Activated CD8-positive, alpha-beta T cell treated with anti-CD3 and anti-CD28 coated beads, Interleukin-2, amount 10 ng/mL, durations not matched to agents 7 days and 5 days (primary cell): ENCODE data around the gene SMIM3. TPM values are rescaled to one million over a fixed set of nuclear protein-coding genes. Genes with fewer than 3 reads are reported as not detected.
A peak's percentile ranks its signal among the peaks of the same experiment; 100 is the strongest.

Experiments used
- ATAC-seq: fragments of 150-1000 bp; cut with Tn5 transposase; one replicate; pipeline ENCODE4 v1.10.0; 2021; ENCODE audit warnings: moderate library complexity
- CTCF ChIA-PET: fragments of 350-600 bp; sonication (Branson Sonifier 250); formaldehyde crosslinking; loops from one replicate; lab custom pipeline; 2021; ENCODE audit warnings: antibody characterized with exemption; lab: Charles Lee
- POLR2A ChIA-PET: fragments of 350-600 bp; sonication (Branson Sonifier 250); formaldehyde crosslinking; loops from one replicate; lab custom pipeline; 2021; ENCODE audit warnings: antibody characterized with exemption; lab: Charles Lee
- DNase-seq: peaks from one replicate; pipeline ENCODE4 v3.0.0-alpha.2; 2020
- H3K27ac Mint-ChIP-seq: one replicate; pipeline ENCODE4 v1.8.0; 2021; ENCODE audit warnings: mild to moderate bottlenecking, mixed read lengths
- H3K27me3 Mint-ChIP-seq: one replicate; pipeline ENCODE4 v1.8.0; 2021; ENCODE audit warnings: low read depth, mixed read lengths
- H3K36me3 Mint-ChIP-seq: one replicate; pipeline ENCODE4 v1.8.0; 2021; ENCODE audit warnings: low read depth, mixed read lengths
- H3K4me1 Mint-ChIP-seq: one replicate; pipeline ENCODE4 v1.8.0; 2021; ENCODE audit warnings: low read depth, mixed read lengths
- H3K4me3 Mint-ChIP-seq: one replicate; pipeline ENCODE4 v1.8.0; 2021; ENCODE audit warnings: mild to moderate bottlenecking, mixed read lengths
- H3K9me3 Mint-ChIP-seq: one replicate; pipeline ENCODE4 v1.8.0; 2022; ENCODE audit warnings: mixed read lengths; ENCODE audit not compliant: insufficient read depth
- total RNA-seq, 2 experiments: library from RNA; stranded (reverse); gene quantifications; one replicate each; pipeline ENCODE4 v1.2.3, GENCODE V29; 2021

The SMIM3 gene
- total RNA-seq, 2 experiments from 2014 or later, result 16.4 to 16.7 TPM

DNA sequence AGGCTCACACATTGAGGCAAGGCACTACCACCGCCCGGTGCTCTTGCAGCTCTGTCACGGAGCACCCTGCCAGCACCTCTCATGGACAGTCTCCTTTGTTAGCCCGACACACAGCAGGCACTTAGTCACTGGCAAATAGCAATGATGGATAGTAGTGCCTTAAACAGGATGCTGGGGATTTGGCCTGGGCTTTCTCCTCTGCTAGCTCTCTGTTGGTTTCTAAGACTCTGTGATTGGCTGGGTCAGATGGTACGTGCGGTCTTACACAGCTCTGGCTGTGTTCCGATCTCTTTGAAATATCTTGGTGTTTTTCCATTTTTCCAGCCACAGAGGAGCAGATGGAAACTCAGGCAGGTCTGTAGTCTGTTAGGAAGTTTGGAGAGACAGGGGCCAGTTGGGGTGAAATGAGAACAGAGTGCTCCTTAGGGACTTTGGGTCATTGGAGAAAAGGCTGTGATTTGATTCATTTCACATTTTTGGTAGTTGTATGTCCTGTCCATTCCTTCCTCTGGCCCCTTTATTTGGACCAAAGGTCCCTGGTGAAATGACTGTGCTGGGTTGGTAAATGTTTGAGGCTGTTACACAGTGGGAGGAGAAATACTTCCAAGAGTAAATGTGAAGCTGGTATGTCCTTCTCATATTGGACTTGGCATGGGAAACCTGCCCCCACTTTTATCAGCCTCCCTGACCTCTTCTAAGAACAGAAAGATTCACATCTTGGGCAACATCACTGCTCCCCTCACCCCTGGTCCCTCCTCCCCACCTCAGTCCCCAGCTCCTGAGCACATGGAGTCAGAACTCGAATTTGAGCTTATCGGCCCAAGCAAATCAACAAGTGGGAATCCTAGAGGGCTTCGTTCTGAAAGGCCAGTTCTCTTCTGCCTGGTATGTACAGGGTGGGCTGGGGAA lies 3.4 kb downstream of the SMIM3 start:
- peaks cover 5% of the 10 kb centered on the region for H3K9me3 Mint-ChIP-seq
- H3K4me1 Mint-ChIP-seq, result peaks cover 82% of the 10 kb centered on the region
- ChIA-PET CTCF (interaction anchor here (1.0 to 8.2 kb wide), 9 partner anchors 8 to 82 kb away, joined by 3 to 107 read pairs (median 5); partner anchors contain the start of genes IRGM and RBM22), POLR2A (interaction anchor here (1.5 to 7.4 kb wide), 3 partner anchors 23 to 81 kb away, joined by 5 to 52 read pairs (median 35); partner anchors contain the start of genes DCTN4, IRGM and RBM22)
- peak overlapping the region; percentile 42 for H3K4me3 Mint-ChIP-seq
- peak overlapping the region; percentile 92 for H3K27ac Mint-ChIP-seq
- no peak for DNase-seq
- H3K36me3 Mint-ChIP-seq, result peaks cover 56% of the 10 kb centered on the region
- ATAC-seq, result no peak
- no peaks in the 10 kb centered on the region for H3K27me3 Mint-ChIP-seq

DNA sequence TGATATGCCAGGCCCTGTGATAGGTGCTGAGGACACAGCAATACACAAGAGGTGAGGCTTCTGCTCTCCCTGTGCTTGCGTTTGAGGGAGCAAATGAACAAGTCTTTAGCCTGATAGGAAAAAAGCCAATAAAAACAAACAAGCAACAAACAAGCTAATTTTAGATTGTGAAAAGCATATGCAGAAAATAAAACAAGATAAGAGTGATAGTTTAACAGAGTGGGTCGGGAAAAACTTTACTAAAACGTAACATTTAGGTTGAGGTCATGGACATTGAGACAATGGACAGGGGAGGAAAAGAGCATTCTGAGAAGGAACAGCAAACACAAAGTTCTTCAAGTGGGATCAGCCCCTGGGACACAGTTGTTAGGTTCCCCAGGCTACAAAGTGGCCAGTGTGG lies 4.3 kb downstream of the SMIM3 start:
- Mint-ChIP-seq H3K27ac (peak overlapping the region; percentile 92), H3K36me3 (peaks cover 62% of the 10 kb centered on the region), H3K4me1 (peaks cover 83% of the 10 kb centered on the region), H3K4me3 (peak overlapping the region; percentile 64), H3K27me3 (no peaks in the 10 kb centered on the region), H3K9me3 (peaks cover 5% of the 10 kb centered on the region)
- ChIA-PET CTCF (interaction anchor here (0.8 to 8.2 kb wide), 11 partner anchors 9 to 83 kb away, joined by 3 to 107 read pairs (median 10); partner anchors contain the start of genes DCTN4, IRGM and RBM22), POLR2A (interaction anchor here (0.7 to 7.4 kb wide), 8 partner anchors 13 to 430 kb away, joined by 3 to 52 read pairs (median 5); partner anchors contain the start of genes DCTN4, IRGM and RBM22)
- DNase-seq (no peak), ATAC-seq (no peak)

DNA sequence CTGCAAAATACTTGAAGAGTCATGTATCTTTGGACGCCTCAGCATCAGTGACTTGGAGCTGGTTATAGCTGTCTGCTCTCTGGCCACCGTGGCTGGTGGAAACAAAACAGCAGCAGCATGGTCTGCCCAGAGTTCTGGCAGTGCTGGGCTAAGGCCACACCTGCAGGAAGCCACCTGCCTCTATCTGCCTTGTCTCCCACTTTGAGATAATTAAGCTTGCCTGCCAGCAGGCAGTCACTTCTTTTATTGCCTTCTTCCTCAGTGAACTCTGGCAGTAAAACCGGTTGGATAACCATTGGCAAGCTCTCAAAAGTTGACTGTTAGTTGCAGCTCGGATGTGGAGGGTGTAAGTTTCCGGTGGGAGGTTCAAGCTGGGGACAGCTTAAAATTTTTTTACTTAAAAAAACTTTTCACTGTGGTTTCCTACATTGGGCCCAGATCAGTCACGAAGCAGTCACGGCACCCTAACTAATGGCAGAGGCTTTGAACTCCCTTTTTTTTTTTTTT lies 4.9 kb downstream of the SMIM3 start:
- ATAC-seq (peak; percentile 84), DNase-seq (peak; percentile 87)
- CTCF ChIA-PET, result interaction anchor here (0.7 to 8.2 kb wide), 17 partner anchors 8 to 381 kb away, joined by 3 to 107 read pairs (median 3); partner anchors contain the start of genes DCTN4, IRGM and RBM22
- H3K27me3 Mint-ChIP-seq, result no peaks in the 10 kb centered on the region
- POLR2A ChIA-PET, result interaction anchor here (0.5 to 7.4 kb wide), 13 partner anchors 13 to 429 kb away, joined by 3 to 52 read pairs (median 4); partner anchors contain the start of genes CD74, DCTN4, IRGM and RBM22
- H3K4me3 Mint-ChIP-seq, result peak overlapping the region; percentile 64
- H3K36me3 Mint-ChIP-seq, result peaks cover 65% of the 10 kb centered on the region
- peaks cover 5% of the 10 kb centered on the region for H3K9me3 Mint-ChIP-seq
- peak overlapping the region; percentile 92 for H3K27ac Mint-ChIP-seq
- peaks cover 78% of the 10 kb centered on the region for H3K4me1 Mint-ChIP-seq

GRCh38 chr5:150785950-150786349 lies 7.4 kb downstream of the SMIM3 start:
- Mint-ChIP-seq H3K36me3 (peaks cover 56% of the 10 kb centered on the region), H3K27ac (no peak overlapping the region), H3K4me3 (no peak overlapping the region), H3K4me1 (peaks cover 80% of the 10 kb centered on the region), H3K9me3 (peaks cover 5% of the 10 kb centered on the region), H3K27me3 (no peaks in the 10 kb centered on the region)
- ATAC-seq, result no peak
- no peak for DNase-seq
- ChIA-PET CTCF (interaction anchor here (1.3 to 3.0 kb wide), 4 partner anchors 10 to 85 kb away, joined by 5 to 23 read pairs (median 9); partner anchors contain the start of genes IRGM and RBM22), POLR2A (no interaction called here)

DNA sequence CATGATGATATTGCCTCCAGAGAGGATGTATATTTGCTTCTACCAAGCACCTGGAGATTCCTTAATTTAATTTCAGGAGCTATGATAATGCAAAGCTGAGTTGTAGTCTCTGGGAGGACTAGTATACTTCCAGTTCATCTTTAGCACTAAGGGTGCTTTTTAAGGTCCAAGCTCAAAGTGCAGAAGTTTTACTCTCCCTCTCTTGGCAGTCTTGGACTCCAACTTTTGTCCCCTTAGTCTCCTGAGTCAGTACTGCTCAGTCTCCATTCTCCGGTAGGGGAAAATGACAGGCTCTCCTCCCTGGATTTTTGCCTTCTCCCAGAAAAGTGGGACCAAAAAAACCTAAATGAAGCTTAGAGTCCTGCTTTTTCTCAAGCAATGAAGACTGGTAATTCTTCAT lies 8.3 kb downstream of the SMIM3 start:
- CTCF ChIA-PET, result interaction anchor here (0.8 to 3.0 kb wide), 10 partner anchors 8 to 227 kb away, joined by 3 to 23 read pairs (median 5); partner anchors contain the start of genes IRGM, RBM22 and SMIM3
- no peak overlapping the region for H3K4me3 Mint-ChIP-seq

GRCh38 chr5:150787656-150788055 lies 9.1 kb downstream of the SMIM3 start:
- H3K9me3 Mint-ChIP-seq, result peaks cover 5% of the 10 kb centered on the region
- H3K4me1 Mint-ChIP-seq, result peaks cover 69% of the 10 kb centered on the region
- H3K27me3 Mint-ChIP-seq, result no peaks in the 10 kb centered on the region
- ATAC-seq (no peak), DNase-seq (no peak)
- CTCF ChIA-PET, result interaction anchor here (1.0 to 3.0 kb wide), 7 partner anchors 9 to 87 kb away, joined by 3 to 23 read pairs (median 6); partner anchors contain the start of genes IRGM, RBM22 and SMIM3
- POLR2A ChIA-PET, result interaction anchor here (0.8 to 1.6 kb wide), 2 partner anchors 30 to 59 kb away, joined by 3 to 4 read pairs; partner anchors contain the start of gene IRGM
- no peak overlapping the region for H3K4me3 Mint-ChIP-seq
- H3K27ac Mint-ChIP-seq, result no peak overlapping the region
- H3K36me3 Mint-ChIP-seq, result peaks cover 49% of the 10 kb centered on the region

More for the DNA sequence above, 8.3 kb downstream of the SMIM3 start:
- peaks cover 5% of the 10 kb centered on the region for H3K9me3 Mint-ChIP-seq
- peaks cover 77% of the 10 kb centered on the region for H3K4me1 Mint-ChIP-seq
- H3K36me3 Mint-ChIP-seq, result peaks cover 53% of the 10 kb centered on the region
- H3K27me3 Mint-ChIP-seq, result no peaks in the 10 kb centered on the region
- no peak for DNase-seq
- ATAC-seq, result no peak
- no peak overlapping the region for H3K27ac Mint-ChIP-seq
- POLR2A ChIA-PET, result interaction anchor here (0.7 to 1.6 kb wide), 3 partner anchors 29 to 85 kb away, joined by 3 to 4 read pairs (median 3); partner anchors contain the start of genes IRGM and RBM22

- Mint-ChIP-seq H3K36me3 (peaks cover 56% of the 10 kb centered on the region), H3K27me3 (no peaks in the 10 kb centered on the region), H3K4me1 (peaks cover 59% of the 10 kb centered on the region), H3K4me3 (no peak overlapping the region), H3K9me3 (peaks cover 5% of the 10 kb centered on the region), H3K27ac (no peak overlapping the region)
- ChIA-PET POLR2A (interaction anchor here (1.7 to 2.9 kb wide), 3 partner anchors 30 to 88 kb away, joined by 5 to 13 read pairs (median 10); partner anchors contain the start of genes DCTN4, IRGM and RBM22), CTCF (interaction anchor here (1.1 to 4.8 kb wide), 7 partner anchors 10 to 229 kb away, joined by 3 to 39 read pairs (median 10); partner anchors contain the start of genes IRGM, RBM22 and SMIM3)
- DNase-seq (no peak), ATAC-seq (no peak)
Observed at GRCh38 chr5:150788977-150789376, 10.4 kb downstream of the SMIM3 start.

DNA sequence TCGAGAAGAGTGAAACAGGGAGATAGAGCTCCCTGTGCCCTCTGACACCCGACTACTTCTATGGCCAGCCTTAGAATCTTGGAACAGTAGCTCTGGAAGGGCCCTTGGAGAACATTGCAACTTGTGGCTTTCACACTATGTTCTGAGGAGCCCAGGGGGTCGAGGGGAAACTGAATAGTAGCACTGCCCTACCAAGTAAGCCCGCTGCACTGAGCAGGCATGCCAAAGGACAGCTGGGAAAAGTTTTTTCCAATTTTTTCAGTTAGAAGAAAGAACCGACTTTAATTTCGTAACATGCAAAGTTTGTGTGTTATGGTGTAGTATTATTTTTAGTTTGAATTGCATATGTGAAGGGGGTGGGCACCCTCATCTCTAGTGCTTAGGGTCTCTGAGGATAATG lies 10.9 kb downstream of the SMIM3 start:
- POLR2A ChIA-PET, result interaction anchor here (0.7 to 2.9 kb wide), 4 partner anchors 31 to 102 kb away, joined by 3 to 13 read pairs (median 8); partner anchors contain the start of genes DCTN4, IRGM and RBM22
- H3K9me3 Mint-ChIP-seq, result peaks cover 5% of the 10 kb centered on the region
- H3K27me3 Mint-ChIP-seq, result no peaks in the 10 kb centered on the region
- CTCF ChIA-PET, result interaction anchor here (0.6 to 4.8 kb wide), 8 partner anchors 10 to 229 kb away, joined by 3 to 39 read pairs (median 8); partner anchors contain the start of genes DCTN4, IRGM, RBM22 and SMIM3
- ATAC-seq, result no peak
- peaks cover 58% of the 10 kb centered on the region for H3K36me3 Mint-ChIP-seq
- DNase-seq, result no peak
- H3K4me3 Mint-ChIP-seq, result peak overlapping the region; percentile 54
- peak overlapping the region; percentile 86 for H3K27ac Mint-ChIP-seq
- H3K4me1 Mint-ChIP-seq, result peaks cover 54% of the 10 kb centered on the region

DNA sequence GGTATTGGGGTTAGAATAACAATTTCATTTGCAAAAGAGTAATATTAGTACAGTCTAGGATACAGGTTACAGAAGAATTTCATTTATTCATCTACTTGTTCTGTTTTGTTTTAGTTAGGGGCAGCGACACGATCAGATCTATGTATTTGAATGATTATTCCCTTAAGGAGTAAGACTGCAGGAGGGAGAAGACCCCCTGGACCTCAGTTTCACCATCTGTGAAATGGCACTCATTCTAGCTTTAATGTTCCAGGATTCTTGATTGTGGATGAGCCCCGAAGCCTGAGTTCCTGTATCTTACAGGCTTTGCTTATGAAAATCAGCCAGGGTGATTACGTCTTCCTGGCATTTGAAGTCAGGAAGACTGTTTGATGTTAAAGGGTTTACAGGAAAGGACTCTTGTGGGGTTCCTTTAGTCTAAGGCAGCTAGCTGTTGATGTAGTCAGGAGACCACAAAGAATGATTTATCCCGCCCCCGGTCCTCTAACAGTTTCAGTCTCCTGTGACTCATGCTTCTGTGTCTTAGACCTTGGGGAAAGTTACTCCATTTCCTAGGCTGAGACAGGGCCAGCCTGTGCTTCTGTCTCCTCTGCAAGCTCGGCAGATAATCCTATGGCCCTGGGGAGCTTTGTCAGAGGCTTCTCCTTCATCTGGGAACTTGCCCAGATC lies 11.5 kb downstream of the SMIM3 start:
- peak overlapping the region; percentile 54 for H3K4me3 Mint-ChIP-seq
- POLR2A ChIA-PET, result interaction anchor here (0.7 to 2.9 kb wide), 5 partner anchors 31 to 102 kb away, joined by 3 to 13 read pairs (median 5); partner anchors contain the start of genes DCTN4, IRGM and RBM22
- DNase-seq (peak; percentile 78), ATAC-seq (peak; percentile 98)
- peaks cover 50% of the 10 kb centered on the region for H3K4me1 Mint-ChIP-seq
- peak overlapping the region; percentile 86 for H3K27ac Mint-ChIP-seq
- peaks cover 5% of the 10 kb centered on the region for H3K9me3 Mint-ChIP-seq
- CTCF ChIA-PET, result interaction anchor here (0.6 to 4.8 kb wide), 9 partner anchors 9 to 230 kb away, joined by 3 to 39 read pairs (median 5); partner anchors contain the start of genes DCTN4, IRGM, RBM22 and SMIM3
- no peaks in the 10 kb centered on the region for H3K27me3 Mint-ChIP-seq
- peaks cover 58% of the 10 kb centered on the region for H3K36me3 Mint-ChIP-seq

DNA sequence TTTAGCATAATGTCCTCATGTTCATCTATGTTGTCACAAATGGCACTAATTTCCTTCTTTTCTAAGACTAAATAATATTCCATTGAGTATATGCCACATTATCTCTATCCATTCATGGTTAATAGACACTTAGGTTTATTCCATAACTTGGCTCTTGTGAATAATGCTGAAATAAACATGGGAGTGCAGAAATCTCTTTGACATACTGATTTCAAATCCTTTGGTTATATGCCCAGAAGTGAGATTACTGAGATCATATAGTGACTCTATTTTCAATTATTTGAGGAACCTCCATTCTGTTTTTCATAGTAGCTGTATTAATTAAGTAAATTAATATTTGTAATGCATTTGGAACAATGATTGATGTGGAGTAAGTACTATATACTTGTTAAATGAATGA lies 13.0 kb downstream of the SMIM3 start:
- POLR2A ChIA-PET, result interaction anchor here (2.9 kb wide), 1 partner anchor 55 kb away, joined by 13 read pairs; the partner anchor contains the start of gene IRGM
- CTCF ChIA-PET, result interaction anchor here (1.0 to 4.8 kb wide), 3 partner anchors 8 to 12 kb away, joined by 3 to 39 read pairs (median 25); partner anchors contain the start of gene SMIM3
- Mint-ChIP-seq H3K4me3 (no peak overlapping the region), H3K36me3 (peaks cover 52% of the 10 kb centered on the region), H3K27ac (peak overlapping the region; percentile 16), H3K27me3 (no peaks in the 10 kb centered on the region), H3K4me1 (peaks cover 42% of the 10 kb centered on the region), H3K9me3 (no peaks in the 10 kb centered on the region)
- no peak for DNase-seq
- no peak for ATAC-seq
